ENCODE data around the gene ABCC8.

DNA sequence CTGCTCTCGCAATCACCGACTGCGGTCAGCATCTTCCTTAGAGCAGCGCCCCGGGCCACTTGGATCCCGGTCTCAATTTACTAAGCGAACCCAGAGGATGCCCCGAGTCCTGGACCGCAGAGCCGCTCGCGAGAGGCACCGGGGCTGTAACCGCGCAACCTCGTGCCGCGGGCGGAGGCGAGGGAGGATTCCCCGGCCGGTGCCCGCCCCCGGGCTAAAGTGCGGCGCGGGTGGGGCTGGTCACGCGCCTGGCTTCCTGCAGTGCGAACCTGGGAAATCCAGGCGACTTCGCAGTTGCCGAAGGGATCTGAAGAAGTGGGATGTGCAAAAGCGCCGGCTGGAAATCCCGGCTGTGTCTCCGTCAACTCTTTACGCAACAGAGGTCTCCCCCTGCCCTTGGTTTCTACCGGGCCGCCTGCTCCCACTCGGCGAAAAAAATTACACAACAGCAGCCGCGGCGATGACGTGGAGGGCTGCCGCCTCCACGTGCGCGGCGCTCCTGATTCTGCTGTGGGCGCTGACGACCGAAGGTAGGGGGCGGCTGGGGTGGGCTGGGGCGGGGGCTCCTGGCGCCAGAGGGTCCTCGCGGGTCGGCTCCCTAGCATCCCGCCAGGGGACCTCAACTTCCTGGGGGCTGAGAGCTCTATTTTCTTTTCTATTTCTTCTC, 125.0 kb downstream of the ABCC8 start, which contains the start of gene NCR3LG1:
- TF ChIP-seq POLR2A (IDR thresholded peaks at IDR 0.05; ENCODE audit: low read depth, low read length) (no peak), TAF1 (IDR thresholded peaks at IDR 0.05; ENCODE audit: low read depth, low read length) (no peak)
